ENCODE results near the gene CCDC88B. TPM values are rescaled to one million over a fixed set of nuclear protein-coding genes. Genes with fewer than 3 reads are reported as not detected.
A peak's percentile ranks its signal among the peaks of the same experiment; 100 is the strongest.

The CCDC88B gene
- total and polyA plus RNA-seq, 2 experiments from 2014 or later, result 6.8 to 12.1 TPM

- H3K36me3 ChIP-seq (ENCODE audit: insufficient read depth), result no peaks in the 10 kb centered on the region
- H3K79me2 ChIP-seq (replicated peaks; ENCODE audit: insufficient read depth), result no peaks in the 10 kb centered on the region
- TF ChIP-seq CREB1 (CRISPR knock-in tag; IDR thresholded peaks at IDR 0.05; ENCODE audit: low read depth), result no peak
- no peak for TF ChIP-seq JUNB (IDR thresholded peaks at IDR 0.05; ENCODE audit: unreplicated experiment)
- H3K27ac ChIP-seq (ENCODE audit: low read depth), result no peak overlapping the region
- no peak overlapping the region for H3K4me3 ChIP-seq
- peaks cover 8% of the 10 kb centered on the region for H3K27me3 Mint-ChIP-seq (ENCODE audit: insufficient read depth, low read depth, poor library complexity)
- H2AFZ ChIP-seq, result 0 out of 2 replicates have a peak overlapping the region, but pooled peaks have one; percentile 59
- no peaks in the 10 kb centered on the region for H3K36me3 Mint-ChIP-seq (ENCODE audit: low read depth)
- H3K9me2 ChIP-seq (ENCODE audit: insufficient read depth), result no peaks in the 10 kb centered on the region
- H3K4me3 Mint-ChIP-seq, result no peak overlapping the region; the same call in 2 of the 3 replicates
- H3K27me3 ChIP-seq (ENCODE audit: insufficient read depth), result no peaks in the 10 kb centered on the region
- H3K9me3 Mint-ChIP-seq, result no peaks in the 10 kb centered on the region
- H4K20me1 ChIP-seq (replicated peaks; ENCODE audit: insufficient read depth), result no peaks in the 10 kb centered on the region
- H3K4me1 Mint-ChIP-seq, result peaks cover 9% of the 10 kb centered on the region
- peaks cover 3% of the 10 kb centered on the region; the same call in 1 of the 2 replicates for H3K4me1 ChIP-seq (ENCODE audit: insufficient read depth)
- no peak overlapping the region for H3K4me2 ChIP-seq
- no peak for DNase-seq (ENCODE audit: low spot score)
- H3F3A ChIP-seq (replicated peaks; ENCODE audit: low read depth), result 0 out of 2 replicates have a peak, but pooled peaks cover 8% of the 10 kb centered on the region
- no peak overlapping the region for H3K27ac Mint-ChIP-seq
- peak; percentile 21 for ATAC-seq
These were observed 9.1 kb upstream of the CCDC88B start for GRCh38 chr11:64330888-64331287.

- Histone ChIP-seq H3K27ac (ENCODE audit: low read depth) (no peak overlapping the region), H3K79me2 (replicated peaks; ENCODE audit: insufficient read depth) (no peaks in the 10 kb centered on the region), H2AFZ (peak overlapping the region; percentile 59), H3K4me2 (no peak overlapping the region), H3K36me3 (ENCODE audit: insufficient read depth) (no peaks in the 10 kb centered on the region), H3K4me1 (ENCODE audit: insufficient read depth) (peaks cover 3% of the 10 kb centered on the region; the same call in 1 of the 2 replicates), H3K27me3 (ENCODE audit: insufficient read depth) (no peaks in the 10 kb centered on the region), H3F3A (replicated peaks; ENCODE audit: low read depth) (0 out of 2 replicates have a peak, but pooled peaks cover 6% of the 10 kb centered on the region), H4K20me1 (replicated peaks; ENCODE audit: insufficient read depth) (no peaks in the 10 kb centered on the region), H3K4me3 (no peak overlapping the region), H3K9me2 (ENCODE audit: insufficient read depth) (no peaks in the 10 kb centered on the region)
- H3K9me3 Mint-ChIP-seq, result no peaks in the 10 kb centered on the region
- DNase-seq (ENCODE audit: low spot score), result peak; percentile 71
- H3K4me1 Mint-ChIP-seq, result peaks cover 9% of the 10 kb centered on the region
- TF ChIP-seq CTCF (conservative IDR thresholded peaks at IDR 0.05; ENCODE audit: low read depth in 2 of 2) (peak; percentile 54 to 73), EZH2phosphoT487 (IDR thresholded peaks at IDR 0.05; ENCODE audit: unreplicated experiment) (no peak), ZNF331 (CRISPR knock-in tag; IDR thresholded peaks at IDR 0.05; ENCODE audit: low read depth) (no peak)
- ATAC-seq, result peak; percentile 90
- H3K27ac Mint-ChIP-seq, result no peak overlapping the region
- peaks cover 8% of the 10 kb centered on the region for H3K27me3 Mint-ChIP-seq (ENCODE audit: insufficient read depth, low read depth, poor library complexity)
- no peak overlapping the region for H3K4me3 Mint-ChIP-seq
- no peaks in the 10 kb centered on the region for H3K36me3 Mint-ChIP-seq (ENCODE audit: low read depth)
These were observed 8.2 kb upstream of the CCDC88B start for GRCh38 chr11:64331569-64332371.

- no peaks in the 10 kb centered on the region for H3K9me2 ChIP-seq (ENCODE audit: insufficient read depth)
- no peaks in the 10 kb centered on the region for H3K9me3 Mint-ChIP-seq
- ATAC-seq, result no peak
- no peaks in the 10 kb centered on the region for H3K36me3 Mint-ChIP-seq (ENCODE audit: low read depth)
- no peak for DNase-seq (ENCODE audit: low spot score)
- H3K27ac ChIP-seq (ENCODE audit: low read depth), result no peak overlapping the region
- no peaks in the 10 kb centered on the region for H3K79me2 ChIP-seq (replicated peaks; ENCODE audit: insufficient read depth)
- peaks cover 3% of the 10 kb centered on the region; the same call in 1 of the 2 replicates for H3K4me1 ChIP-seq (ENCODE audit: insufficient read depth)
- H3K36me3 ChIP-seq (ENCODE audit: insufficient read depth), result no peaks in the 10 kb centered on the region
- no peak overlapping the region for H3K4me3 Mint-ChIP-seq
- no peak overlapping the region for H3K4me2 ChIP-seq
- H3K4me1 Mint-ChIP-seq, result peaks cover 9% of the 10 kb centered on the region
- 0 out of 2 replicates have a peak, but pooled peaks cover 4% of the 10 kb centered on the region for H3F3A ChIP-seq (replicated peaks; ENCODE audit: low read depth)
- no peak overlapping the region for H2AFZ ChIP-seq
- no peaks in the 10 kb centered on the region for H3K27me3 ChIP-seq (ENCODE audit: insufficient read depth)
- no peaks in the 10 kb centered on the region for H4K20me1 ChIP-seq (replicated peaks; ENCODE audit: insufficient read depth)
- no peak overlapping the region for H3K27ac Mint-ChIP-seq
- H3K27me3 Mint-ChIP-seq (ENCODE audit: insufficient read depth, low read depth, poor library complexity), result peaks cover 13% of the 10 kb centered on the region
- TF ChIP-seq EZH2 (IDR thresholded peaks at IDR 0.05; ENCODE audit: low read depth, unreplicated experiment) (no peak), STAT1 (IDR thresholded peaks at IDR 0.05; ENCODE audit: unreplicated experiment) (no peak), NANOG (IDR thresholded peaks at IDR 0.05; ENCODE audit: borderline replicate concordance) (no peak), JUNB (IDR thresholded peaks at IDR 0.05; ENCODE audit: unreplicated experiment) (no peak), REST (IDR thresholded peaks at IDR 0.05; ENCODE audit: unreplicated experiment) (no peak), CTCF (conservative IDR thresholded peaks at IDR 0.05; ENCODE audit: low read depth in 2 of 2) (no peak), POLR2AphosphoS5 (IDR thresholded peaks at IDR 0.05; ENCODE audit: low read depth) (no peak), CREB1 (CRISPR knock-in tag; IDR thresholded peaks at IDR 0.05; ENCODE audit: low read depth) (no peak), ZNF114 (CRISPR knock-in tag; IDR thresholded peaks at IDR 0.05) (no peak)
- no peak overlapping the region for H3K4me3 ChIP-seq
These were observed 6.4 kb upstream of the CCDC88B start for GRCh38 chr11:64333556-64333955.
